ENCODE results near the gene PUS1. TPM values are rescaled to one million over a fixed set of nuclear protein-coding genes. Genes with fewer than 3 reads are reported as not detected.

The PUS1 gene
- total and polyA plus RNA-seq, 2 donors from 2014 or later = 16.1 to 28.8 TPM

GRCh38 chr12:131979606-131980005, 50.5 kb downstream of the PUS1 start:
- Histone ChIP-seq H3K9ac (ENCODE audit: low read length in 3 of 3) (no peak overlapping the region), H3K9me3 (ENCODE audit: control insufficient read depth in 2 of 3, insufficient read depth in 1 of 3, low read length in 3 of 3) (no peaks in the 10 kb centered on the region), H3K36me3 (ENCODE audit: control insufficient read depth in 2 of 3, insufficient read depth in 3 of 3, low read length in 3 of 3) (peaks cover 0 to 25% (median 16%) of the 10 kb centered on the region in 3 donors), H3K4me3 (ENCODE audit: low read length in 3 of 3) (no peak overlapping the region), H3K4me1 (ENCODE audit: control insufficient read depth in 2 of 3, insufficient read depth in 2 of 3, low read depth in 1 of 3, low read length in 3 of 3) (no peaks in the 10 kb centered on the region), H3K27ac (ENCODE audit: low read depth in 2 of 2, low read length in 2 of 2) (no peak overlapping the region), H3K27me3 (ENCODE audit: control insufficient read depth, insufficient read depth, low read length) (no peaks in the 10 kb centered on the region)
- no peak for FAIRE-seq
- intact Hi-C loops (cut with DNase I) = no loop called here
- TF ChIP-seq CTCF (IDR thresholded peaks at IDR 0.05; ENCODE audit: borderline replicate concordance, extremely low read depth, insufficient read depth) = no peak
- DNase-seq = no peak

- H3K27me3 ChIP-seq (ENCODE audit: control insufficient read depth, insufficient read depth, low read length) = no peaks in the 10 kb centered on the region
- intact Hi-C loops (cut with DNase I) = no loop called here
- H3K27ac ChIP-seq (ENCODE audit: low read depth in 2 of 2, low read length in 2 of 2) = no peak overlapping the region
- DNase-seq = no peak
- no peaks in the 10 kb centered on the region for H3K9me3 ChIP-seq (ENCODE audit: control insufficient read depth in 2 of 3, insufficient read depth in 1 of 3, low read length in 3 of 3)
- no peaks in the 10 kb centered on the region for H3K4me1 ChIP-seq (ENCODE audit: control insufficient read depth in 2 of 3, insufficient read depth in 2 of 3, low read depth in 1 of 3, low read length in 3 of 3)
- FAIRE-seq = no peak
- H3K4me3 ChIP-seq (ENCODE audit: low read length in 3 of 3) = no peak overlapping the region
- H3K9ac ChIP-seq (ENCODE audit: low read length in 3 of 3) = no peak overlapping the region
- peaks cover 0 to 25% (median 16%) of the 10 kb centered on the region in 3 donors for H3K36me3 ChIP-seq (ENCODE audit: control insufficient read depth in 2 of 3, insufficient read depth in 3 of 3, low read length in 3 of 3)
- TF ChIP-seq CTCF (IDR thresholded peaks at IDR 0.05; ENCODE audit: borderline replicate concordance, extremely low read depth, insufficient read depth) = no peak
These were observed 51.2 kb downstream of the PUS1 start for GRCh38 chr12:131980263-131980662.

- intact Hi-C loops (cut with DNase I) = no loop called here
- H3K9me3 ChIP-seq (ENCODE audit: control insufficient read depth in 2 of 3, insufficient read depth in 1 of 3, low read length in 3 of 3) = no peaks in the 10 kb centered on the region
- no peak overlapping the region for H3K27ac ChIP-seq (ENCODE audit: low read depth in 2 of 2, low read length in 2 of 2)
- DNase-seq (no peak), FAIRE-seq (no peak)
- H3K36me3 ChIP-seq (ENCODE audit: control insufficient read depth in 2 of 3, insufficient read depth in 3 of 3, low read length in 3 of 3) = peaks cover 0 to 25% (median 16%) of the 10 kb centered on the region in 3 donors
- no peak for TF ChIP-seq CTCF (IDR thresholded peaks at IDR 0.05; ENCODE audit: borderline replicate concordance, extremely low read depth, insufficient read depth)
- no peaks in the 10 kb centered on the region for H3K27me3 ChIP-seq (ENCODE audit: control insufficient read depth, insufficient read depth, low read length)
- H3K4me3 ChIP-seq (ENCODE audit: low read length in 3 of 3) = no peak overlapping the region
- H3K9ac ChIP-seq (ENCODE audit: low read length in 3 of 3) = no peak overlapping the region
- H3K4me1 ChIP-seq (ENCODE audit: control insufficient read depth in 2 of 3, insufficient read depth in 2 of 3, low read depth in 1 of 3, low read length in 3 of 3) = no peaks in the 10 kb centered on the region
These were observed 52.3 kb downstream of the PUS1 start for GRCh38 chr12:131981388-131981787.

- DNase-seq (no peak), FAIRE-seq (no peak)
- H3K4me1 ChIP-seq (ENCODE audit: control insufficient read depth in 2 of 3, insufficient read depth in 2 of 3, low read depth in 1 of 3, low read length in 3 of 3) = no peaks in the 10 kb centered on the region
- no peak overlapping the region for H3K27ac ChIP-seq (ENCODE audit: low read depth in 2 of 2, low read length in 2 of 2)
- H3K4me3 ChIP-seq (ENCODE audit: low read length in 3 of 3) = no peak overlapping the region
- intact Hi-C loops (cut with DNase I) = no loop called here
- H3K36me3 ChIP-seq (ENCODE audit: control insufficient read depth in 2 of 3, insufficient read depth in 3 of 3, low read length in 3 of 3) = peaks cover 2 to 26% (median 21%) of the 10 kb centered on the region in 3 donors
- TF ChIP-seq CTCF (IDR thresholded peaks at IDR 0.05; ENCODE audit: borderline replicate concordance, extremely low read depth, insufficient read depth) = no peak
- no peaks in the 10 kb centered on the region for H3K27me3 ChIP-seq (ENCODE audit: control insufficient read depth, insufficient read depth, low read length)
- no peaks in the 10 kb centered on the region for H3K9me3 ChIP-seq (ENCODE audit: control insufficient read depth in 2 of 3, insufficient read depth in 1 of 3, low read length in 3 of 3)
- H3K9ac ChIP-seq (ENCODE audit: low read length in 3 of 3) = no peak overlapping the region
These were observed 53.0 kb downstream of the PUS1 start for GRCh38 chr12:131982041-131982440.

Measured in kidney (tissue), 14 donors.